Neural cell (in vitro differentiated cells): ENCODE measurements around the gene FSIP1. TPM values are rescaled to one million over a fixed set of nuclear protein-coding genes. Genes with fewer than 3 reads are reported as not detected.

Experiments
- H2AFZ ChIP-seq: fragments of 200-600, 300-800 bp; sonication (generic), shearing (Covaris generic); 2 replicates; pipeline ENCODE4 v1.6.0; 2014; ENCODE audit warnings: low read depth, mild to moderate bottlenecking, antibody characterized with exemption, low read length, moderate library complexity
- H3F3A ChIP-seq: fragments of 200-600 bp; shearing (Covaris generic); 2 replicates; pipeline ENCODE4 v1.6.1; 2016; ENCODE audit warnings: mild to moderate bottlenecking, moderate library complexity, mixed read lengths, antibody characterized with exemption, low read length; ENCODE audit not compliant: insufficient read depth, poor library complexity, severe bottlenecking
- H3K27ac ChIP-seq: fragments of 200-600, 300-800 bp; sonication (generic), shearing (Covaris generic); 2 replicates; pipeline ENCODE4 v1.5.1; 2014; ENCODE audit warnings: mild to moderate bottlenecking, low read length, moderate library complexity
- H3K27me3 ChIP-seq: fragments of 300-800, 200-600 bp; sonication (generic), shearing (Covaris generic); 2 replicates; pipeline ENCODE4 v1.6.0; 2014; ENCODE audit warnings: mild to moderate bottlenecking, low read depth, low read length, moderate library complexity; ENCODE audit not compliant: insufficient read depth
- H3K36me3 ChIP-seq: fragments of 300-800, 200-600 bp; sonication (generic), shearing (Covaris generic); 2 replicates; pipeline ENCODE4 v1.5.1; 2014; ENCODE audit warnings: mild to moderate bottlenecking, antibody characterized with exemption, low read length, moderate library complexity; ENCODE audit not compliant: insufficient read depth
- H3K4me2 ChIP-seq: fragments of 300-800, 200-600 bp; sonication (generic), shearing (Covaris generic); 2 replicates; pipeline ENCODE4 v1.6.0; 2014; ENCODE audit warnings: mild to moderate bottlenecking, low read length
- H3K4me3 ChIP-seq: fragments of 300-800, 200-600 bp; sonication (generic), shearing (Covaris generic); 2 replicates; pipeline ENCODE4 v1.5.1; 2014; ENCODE audit warnings: mild to moderate bottlenecking, low read length, moderate library complexity
- H3K79me2 ChIP-seq: fragments of 200-600 bp; shearing (Covaris generic); replicated peaks from 2 replicates; pipeline ENCODE4 v1.6.0; 2014; ENCODE audit warnings: mild to moderate bottlenecking, low read length, moderate library complexity; ENCODE audit not compliant: insufficient read depth
- H3K9ac ChIP-seq: fragments of 300-800, 200-600 bp; sonication (generic), shearing (Covaris generic); 2 replicates; pipeline ENCODE4 v1.6.1; 2016; ENCODE audit warnings: mild to moderate bottlenecking, low read length, mixed read lengths
- H3K9me2 ChIP-seq: fragments of 200-600 bp; shearing (Covaris generic); 2 replicates; pipeline ENCODE4 v1.6.1; 2016; ENCODE audit warnings: mild to moderate bottlenecking, low read length, mixed read lengths; ENCODE audit not compliant: insufficient read depth
- H3K9me3 ChIP-seq: fragments of 200-600, 300-800 bp; sonication (generic), shearing (Covaris generic); 2 replicates; pipeline ENCODE4 v1.6.1; 2016; ENCODE audit warnings: mild to moderate bottlenecking, mixed run types, low read length, moderate library complexity, mixed read lengths
- H4K20me1 ChIP-seq: fragments of 200-600 bp; shearing (Covaris generic); 2 replicates; pipeline ENCODE4 v1.6.1; 2016; ENCODE audit warnings: mild to moderate bottlenecking, mixed run types; ENCODE audit not compliant: insufficient read depth
- CTCF ChIP-seq: fragments of 450-650 bp; IDR thresholded peaks from 2 replicates; pipeline ENCODE4 v1.5.1; 2014; ENCODE audit warnings: antibody characterized with exemption, mild to moderate bottlenecking, moderate library complexity; ENCODE audit not compliant: poor library complexity, severe bottlenecking
- EP300 ChIP-seq: fragments of 450-650 bp; conservative IDR thresholded peaks from 2 replicates; pipeline ENCODE4 v1.6.1; 2014; ENCODE audit warnings: antibody characterized with exemption, mild to moderate bottlenecking, moderate library complexity; ENCODE audit not compliant: poor library complexity, severe bottlenecking
- EZH2 ChIP-seq: fragments of 200-600, 300-800 bp; shearing (Covaris generic), sonication (generic); IDR thresholded peaks from 2 replicates; pipeline ENCODE4 v1.6.1; 2014; ENCODE audit warnings: antibody characterized with exemption, low read length, borderline replicate concordance, mild to moderate bottlenecking; ENCODE audit not compliant: insufficient read depth, poor library complexity, severe bottlenecking
- MXI1 ChIP-seq: fragments of 450-650 bp; conservative IDR thresholded peaks from 2 replicates; pipeline ENCODE4 v1.6.1; 2014; ENCODE audit warnings: antibody characterized with exemption, mild to moderate bottlenecking; ENCODE audit not compliant: poor library complexity, severe bottlenecking
- POLR2AphosphoS5 ChIP-seq: IDR thresholded peaks from 2 replicates; pipeline ENCODE4 v1.6.1; 2012
- RAD21 ChIP-seq: fragments of 450-650 bp; conservative IDR thresholded peaks from 2 replicates; pipeline ENCODE4 v1.6.1; 2014; ENCODE audit warnings: antibody characterized with exemption, mild to moderate bottlenecking, moderate library complexity
- REST ChIP-seq: IDR thresholded peaks from 2 replicates; pipeline ENCODE4 v1.6.1; 2012; ENCODE audit warnings: borderline replicate concordance
- SMC3 ChIP-seq: fragments of 450-650 bp; conservative IDR thresholded peaks from 2 replicates; pipeline ENCODE4 v1.6.1; 2014; ENCODE audit warnings: antibody characterized with exemption, mild to moderate bottlenecking, moderate library complexity; ENCODE audit not compliant: poor library complexity
- TAF1 ChIP-seq: IDR thresholded peaks from 2 replicates; pipeline ENCODE4 v1.6.1; 2012; ENCODE audit warnings: low read depth
- polyA plus RNA-seq: library from polyadenylated mRNA; depleted of rRNA; stranded (reverse); fragments of >200 nt; gene quantifications from 2 replicates; pipeline ENCODE4 v1.2.3, GENCODE V29; 2014

The FSIP1 gene
- polyA plus RNA-seq, 1 donor from 2014 or later = 3.8 TPM

DNA sequence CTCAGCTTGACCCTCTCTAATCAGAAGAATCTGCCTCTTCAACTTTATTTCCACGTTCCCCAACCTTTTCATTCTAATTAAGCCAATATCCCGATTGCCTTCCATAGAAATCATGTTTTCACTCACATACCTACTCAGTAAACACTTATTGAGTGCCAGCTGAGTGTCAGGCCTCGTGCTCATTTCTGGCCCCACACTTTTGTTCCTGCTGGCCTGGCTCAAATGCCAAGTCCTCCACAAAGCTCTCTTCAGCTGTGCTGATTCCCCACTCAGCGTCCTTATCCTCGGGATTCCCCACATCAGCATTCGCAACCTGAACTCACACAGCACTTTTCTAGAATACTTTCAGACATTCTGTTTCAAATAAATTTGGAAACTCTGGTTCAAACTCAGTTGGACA, 132.9 kb downstream of the FSIP1 start:
- TF ChIP-seq RAD21 (no peak), SMC3 (no peak), MXI1 (no peak), POLR2AphosphoS5 (no peak), CTCF (no peak)
- no peaks in the 10 kb centered on the region for H3F3A ChIP-seq
- no peaks in the 10 kb centered on the region for H3K79me2 ChIP-seq
- H3K9me3 ChIP-seq = no peaks in the 10 kb centered on the region
- H3K27me3 ChIP-seq = no peaks in the 10 kb centered on the region
- H3K4me3 ChIP-seq = no peak overlapping the region
- H3K9ac ChIP-seq = no peak overlapping the region
- H4K20me1 ChIP-seq = no peaks in the 10 kb centered on the region
- no peaks in the 10 kb centered on the region for H3K9me2 ChIP-seq
- no peak overlapping the region for H3K4me2 ChIP-seq
- no peak overlapping the region for H2AFZ ChIP-seq
- no peak overlapping the region for H3K27ac ChIP-seq
- no peaks in the 10 kb centered on the region for H3K36me3 ChIP-seq

DNA sequence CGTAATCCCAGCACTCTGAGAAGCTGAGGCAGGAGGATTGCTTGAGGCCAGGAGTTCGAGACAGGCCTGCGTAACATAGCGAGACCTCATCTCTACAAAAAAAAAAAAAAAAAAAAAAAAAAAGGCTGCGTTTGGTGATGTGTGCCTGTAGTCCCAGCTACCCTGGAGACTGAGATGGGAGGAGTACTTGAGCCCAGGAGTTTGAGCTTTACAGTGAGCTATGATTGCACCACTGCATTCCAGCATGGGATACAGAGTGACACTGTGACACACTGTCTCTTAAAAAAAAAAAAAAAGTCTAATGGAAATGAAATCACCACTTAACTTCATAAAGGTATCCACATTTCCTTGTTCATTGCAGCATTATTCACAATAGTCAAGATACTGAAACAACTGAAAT, 136.2 kb downstream of the FSIP1 start:
- Histone ChIP-seq H3K79me2 (no peaks in the 10 kb centered on the region), H2AFZ (no peak overlapping the region), H3K27ac (no peak overlapping the region), H3F3A (no peaks in the 10 kb centered on the region), H3K27me3 (no peaks in the 10 kb centered on the region), H3K9ac (no peak overlapping the region), H4K20me1 (no peaks in the 10 kb centered on the region), H3K4me3 (no peak overlapping the region), H3K9me2 (no peaks in the 10 kb centered on the region), H3K36me3 (no peaks in the 10 kb centered on the region), H3K9me3 (no peaks in the 10 kb centered on the region), H3K4me2 (no peak overlapping the region)
- TF ChIP-seq MXI1 = no peak
- TF ChIP-seq SMC3 = no peak
- TF ChIP-seq EP300 = no peak
- no peak for TF ChIP-seq EZH2
- TF ChIP-seq POLR2AphosphoS5 = no peak
- no peak for TF ChIP-seq RAD21
- no peak for TF ChIP-seq REST
- no peak for TF ChIP-seq CTCF
- TF ChIP-seq TAF1 = no peak
